ENCODE measurements around the gene POLR3H. TPM values are rescaled to one million over a fixed set of nuclear protein-coding genes. Genes with fewer than 3 reads are reported as not detected.
A peak's percentile ranks its signal among the peaks of the same experiment; 100 is the strongest.

POLR3H gene
- total and polyA plus RNA-seq, 2 of the 4 experiments (the other 2 are of a cell fraction) = 37.8 to 67.8 TPM

DNA sequence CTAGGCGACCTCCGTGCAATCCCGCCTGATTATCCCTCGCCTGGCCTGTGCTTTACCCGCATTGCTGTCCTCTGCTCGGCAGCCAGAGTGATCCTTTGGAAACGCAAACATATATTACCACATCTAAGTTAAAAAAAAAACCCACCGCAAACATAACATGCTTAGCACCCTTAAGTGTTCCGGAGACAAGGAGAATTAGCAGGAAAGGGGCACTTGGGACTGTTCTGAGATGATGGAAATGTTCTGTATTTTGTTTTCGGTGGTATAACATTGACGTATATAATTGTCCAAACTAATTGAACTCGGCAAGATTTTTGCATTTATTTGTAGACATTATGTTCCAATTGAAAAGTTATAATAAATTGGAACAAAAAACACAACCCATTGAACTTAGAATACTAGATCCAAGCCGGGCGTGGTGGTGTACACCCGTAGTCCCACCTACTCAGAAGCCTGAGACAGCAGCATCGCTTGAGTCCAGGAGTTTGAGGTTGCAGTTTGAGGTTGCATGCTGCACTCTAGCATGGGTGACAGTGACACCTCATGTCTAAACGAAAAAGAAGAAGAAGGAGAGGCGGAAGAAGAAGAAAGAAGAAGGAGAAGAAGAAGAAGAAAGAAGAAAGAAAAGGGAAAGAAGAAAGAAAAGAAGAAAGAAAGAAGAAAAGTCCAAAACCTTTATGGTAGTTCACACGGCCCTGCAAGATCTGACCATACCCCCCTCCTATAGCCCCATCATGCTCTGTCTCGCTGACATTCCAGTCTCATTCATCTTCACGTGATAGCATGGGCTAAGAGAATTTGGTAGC lies 604 bp upstream of the POLR3H start:
- Histone ChIP-seq H3K9ac (ENCODE audit: low read depth, low read length) (peak overlapping the region; percentile 59; the same call in 1 of the 2 replicates), H3K27ac (ENCODE audit: insufficient read depth, low read length) (0 out of 2 replicates have a peak overlapping the region, but pooled peaks have one; percentile 5), H3K9me3 (ENCODE audit: control insufficient read depth, insufficient read depth, low read length) (no peaks in the 10 kb centered on the region), H3K23ac (ENCODE audit: low read depth, low read length) (no peak overlapping the region), H3K27me3 (ENCODE audit: control insufficient read depth, insufficient read depth, low read length) (no peaks in the 10 kb centered on the region), H3K36me3 (ENCODE audit: control insufficient read depth, insufficient read depth, low read length) (peaks cover 7% of the 10 kb centered on the region), H3K4ac (ENCODE audit: low read depth, low read length) (no peak overlapping the region), H2AK5ac (ENCODE audit: low read depth, low read length) (peak overlapping the region; percentile 61; the same call in 1 of the 2 replicates), H4K20me1 (ENCODE audit: insufficient read depth, low read length) (peaks cover 40% of the 10 kb centered on the region), H2AK9ac (replicated peaks; ENCODE audit: low read depth, low read length, poor library complexity) (peak overlapping the region; percentile 99), H3K4me3 (ENCODE audit: insufficient read depth, low read depth, low read length) (peak overlapping the region; percentile 38; the same call in 1 of the 2 replicates), H4K91ac (ENCODE audit: insufficient read depth, low read depth, low read length) (no peak overlapping the region; the same call in 1 of the 2 replicates), H2BK20ac (ENCODE audit: low read depth, low read length) (no peak overlapping the region), H3K56ac (ENCODE audit: extremely low read depth, insufficient read depth, low read length) (peak overlapping the region; percentile 36; the same call in 1 of the 2 replicates), H2BK15ac (ENCODE audit: low read depth, low read length) (no peak overlapping the region), H2BK120ac (ENCODE audit: low read depth, low read length) (peak overlapping the region; percentile 7; the same call in 1 of the 2 replicates), H2AFZ (replicated peaks; ENCODE audit: low read length, poor library complexity) (peak overlapping the region; percentile 96), H3K4me1 (ENCODE audit: control insufficient read depth, insufficient read depth, low read length) (peaks cover 11% of the 10 kb centered on the region), H3K9me1 (ENCODE audit: insufficient read depth, low read length) (peaks cover 31% of the 10 kb centered on the region), H3K4me2 (ENCODE audit: low read depth, low read length) (peak overlapping the region; percentile 78), H2BK5ac (ENCODE audit: low read depth, low read length, poor library complexity, severe bottlenecking) (peak overlapping the region; percentile 6), H4K8ac (ENCODE audit: low read depth in 2 of 2, low read length in 2 of 2) (peak overlapping the region in 1 of 2 experiments; percentile 9; a peak in 1 of 4 replicates), H3K14ac (replicated peaks; ENCODE audit: low read depth, low read length) (peak overlapping the region; percentile 79), H3K18ac (ENCODE audit: low read depth, low read length) (no peak overlapping the region), H4K5ac (ENCODE audit: low read depth, low read length) (no peak overlapping the region), H3K79me1 (ENCODE audit: low read depth in 1 of 2, low read length in 2 of 2) (peaks cover 3 to 46% of the 10 kb centered on the region in 2 experiments; a peak in 3 of 4 replicates)
- 0% methylated on average over 1 of the region's 21 CpGs; no CpG with 5 or more reads in 1 of the 2 experiments for WGBS, 2 experiments (ENCODE audit: extremely low coverage in 2 of 2, insufficient read length in 1 of 2)
- ChIA-PET CTCF (interaction anchor here (1.4 kb wide), 1 partner anchor 44 kb away, joined by 10 read pairs; the partner anchor contains the start of gene PMM1), POLR2A (ENCODE audit: unreplicated experiment) (no interaction called here)
- no peak for ATAC-seq (ENCODE audit: low read depth)
- no peak for TF ChIP-seq SMC3 (IDR thresholded peaks at IDR 0.05; ENCODE audit: low read depth, low read length)
- 0 out of 2 replicates have a peak, but pooled peaks have one; percentile 9 for TF ChIP-seq POLR2A (IDR thresholded peaks at IDR 0.05; ENCODE audit: low read depth, low read length)
- no peak for TF ChIP-seq RCOR1 (IDR thresholded peaks at IDR 0.05; ENCODE audit: insufficient replicate concordance, low read length)
- no peak for DNase-seq
- dilution Hi-C loops (cut with HindIII; ENCODE audit: low sequenced_read_pairs, unreplicated experiment) (no loop called here), in situ Hi-C loops (cut with MboI; ENCODE audit: low sequenced_read_pairs) (no loop called here), intact Hi-C loops (cut with micrococcal nuclease) (loop anchor here (1.0 to 2.0 kb wide), 2 partner anchors 32 to 76 kb away; partner anchors contain the start of genes DESI1 and XRCC6)
- no TSS peak for BruUV-seq (replicated peaks)
